ENCODE data around the gene ACAD10. TPM values are rescaled to one million over a fixed set of nuclear protein-coding genes. Genes with fewer than 3 reads are reported as not detected.

Gene ACAD10
- 9.7 TPM for total RNA-seq
- polyA plus RNA-seq: 22.4 TPM
- long read RNA-seq, donor 1: 0 reads
- long read RNA-seq, donor 2: 0 reads
- long read RNA-seq, donor 3, partial matches to known transcripts: 0 of 4 reads
- long read RNA-seq, donor 3, other reads (novel, unspliced or antisense): 0 of 4 reads
- long read RNA-seq, donor 4, partial matches to known transcripts: 0 of 2 reads
- long read RNA-seq, donor 4, other reads (novel, unspliced or antisense): 0 of 2 reads
- long read RNA-seq, donor 5, partial matches to known transcripts: 0 of 5 reads
- long read RNA-seq, donor 5, other reads (novel, unspliced or antisense): 0 of 5 reads
- long read RNA-seq, donor 6, partial matches to known transcripts: 0 of 1 reads
- long read RNA-seq, donor 6, other reads (novel, unspliced or antisense): 0 of 1 reads
- long read RNA-seq, donor 7, partial matches to known transcripts: 0 of 1 reads
- long read RNA-seq, donor 7, other reads (novel, unspliced or antisense): 0 of 1 reads
- long read RNA-seq, donor 8: 0 reads
- long read RNA-seq, donor 9, partial matches to known transcripts: 0 of 1 reads
- long read RNA-seq, donor 9, other reads (novel, unspliced or antisense): 0 of 1 reads
- long read RNA-seq, donor 10: 0 reads

DNA sequence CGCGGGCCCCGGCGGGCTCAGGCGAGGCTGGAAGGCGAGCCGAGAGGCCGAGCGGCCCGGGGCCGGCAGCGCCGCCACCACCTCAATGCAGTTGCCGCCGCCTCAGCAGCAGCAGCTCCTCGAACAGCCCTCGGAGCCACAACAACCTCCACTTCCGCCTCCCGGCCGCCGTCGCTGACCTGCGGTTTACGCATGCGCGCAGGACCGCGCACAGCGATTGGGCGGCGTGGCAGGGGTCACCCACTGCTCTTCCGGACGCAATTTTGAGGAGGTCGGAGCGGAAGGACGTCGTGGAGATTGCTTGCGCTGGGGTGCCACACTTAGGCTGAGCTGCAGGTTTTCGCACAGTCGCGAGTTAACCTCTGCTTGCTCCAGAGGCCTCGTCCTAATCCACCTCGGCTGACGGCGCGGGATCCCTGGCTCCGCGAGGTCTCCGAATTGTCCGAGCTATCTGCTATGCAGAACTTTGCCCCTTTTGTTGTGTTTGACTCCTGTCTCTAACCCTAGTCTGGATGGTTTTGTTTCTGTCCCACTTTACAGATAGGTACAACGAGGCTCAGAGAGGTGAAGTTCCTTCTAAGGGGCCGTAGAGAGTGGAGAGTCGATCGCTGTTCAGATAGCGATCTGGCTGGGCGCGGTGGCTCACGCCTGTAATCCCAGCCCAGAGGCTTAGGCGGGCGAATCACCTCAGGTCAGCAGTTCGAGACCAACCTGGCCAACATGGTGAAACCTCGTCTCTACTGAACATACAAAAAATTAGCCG, at the start of gene ACAD10, which contains the start of gene BRAP:
Gene ACAD10, plus strand, starts transcription at position 243 of the 763 bp plus-strand sequence. CDS start 6,657 bp downstream, outside the sequence.
Gene BRAP, minus strand, starts transcription at position 146 of the 763 bp plus-strand sequence. CDS start 164 bp downstream, outside the sequence.
- under 1% methylated on average over 63 of the region's 63 CpGs for WGBS
- Histone ChIP-seq H3K27me3 (ENCODE audit: control insufficient read depth in 2 of 2, insufficient read depth in 1 of 2, low read length in 1 of 2) (no peaks in the 10 kb centered on the region), H3K4me3 (ENCODE audit: low read length in 2 of 2) (peak within 1 kb of the TSS; percentile 74 to 99), H3K9me3 (ENCODE audit: control insufficient read depth in 2 of 2, insufficient read depth in 1 of 2, low read length in 1 of 2) (no peaks in the 10 kb centered on the region), H3K36me3 (ENCODE audit: control insufficient read depth in 2 of 2, insufficient read depth in 2 of 2, low read length in 1 of 2) (peaks cover 13 to 21% of the 10 kb centered on the region in 2 donors), H3K27ac (ENCODE audit: low read depth in 1 of 2, low read length in 1 of 2) (peak within 1 kb of the TSS; percentile 83 to 93), H3K4me1 (ENCODE audit: control insufficient read depth in 2 of 2, insufficient read depth in 2 of 2, low read length in 2 of 2) (peaks cover 10 to 17% of the 10 kb centered on the region in 2 donors)
- peak; percentile 84 to 98 (median 93) for DNase-seq (ENCODE audit: low read depth in 6 of 9, low spot score in 9 of 9)

DNA sequence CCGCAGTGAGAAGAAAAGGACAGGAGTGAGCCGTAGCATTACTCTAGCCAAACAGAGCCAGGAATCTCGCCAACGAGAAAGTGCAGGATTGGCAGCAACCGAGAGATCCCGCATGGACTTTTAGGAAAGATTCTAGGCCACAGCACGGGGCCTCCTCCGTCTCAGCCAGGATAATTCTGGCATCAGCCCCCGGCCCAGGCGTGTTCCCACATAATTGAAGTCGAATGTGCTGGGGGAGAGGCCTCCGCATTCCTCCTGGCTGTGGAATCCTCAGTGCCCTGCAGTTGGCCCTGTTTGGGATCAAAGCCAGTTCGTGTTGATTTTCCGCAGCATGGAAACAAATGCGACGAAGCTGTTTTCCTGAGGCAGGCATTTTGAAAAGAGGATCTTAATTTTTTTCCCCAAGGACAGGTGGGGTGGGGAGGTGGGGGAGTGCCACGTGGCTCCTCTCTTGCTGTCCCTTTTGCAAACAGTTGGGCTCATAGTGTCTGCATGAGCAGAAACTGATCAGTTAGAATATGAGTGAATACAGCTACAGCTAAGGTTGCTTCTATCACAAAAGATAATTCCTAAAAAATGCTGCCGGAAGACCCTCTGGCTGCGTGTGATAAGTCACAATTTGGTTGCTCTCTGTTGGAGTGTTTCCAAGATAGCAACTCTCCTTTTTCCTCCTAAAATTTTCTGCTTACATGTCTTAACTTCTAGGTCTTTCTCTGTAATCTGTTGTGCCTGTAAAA, 49.5 kb upstream of the ACAD10 start:
- H3K27ac ChIP-seq (ENCODE audit: low read depth in 1 of 2, low read length in 1 of 2): peak overlapping the region in 1 of 2 donors; percentile 60
- no peak overlapping the region for H3K4me3 ChIP-seq (ENCODE audit: low read length in 2 of 2)
- DNase-seq (ENCODE audit: low read depth in 6 of 9, low spot score in 9 of 9): no peak
- H3K36me3 ChIP-seq (ENCODE audit: control insufficient read depth in 2 of 2, insufficient read depth in 2 of 2, low read length in 1 of 2): peaks cover 0 to 12% of the 10 kb centered on the region in 2 donors
- no peaks in the 10 kb centered on the region for H3K9me3 ChIP-seq (ENCODE audit: control insufficient read depth in 2 of 2, insufficient read depth in 1 of 2, low read length in 1 of 2)
- peaks cover 0 to 3% of the 10 kb centered on the region in 2 donors for H3K4me1 ChIP-seq (ENCODE audit: control insufficient read depth in 2 of 2, insufficient read depth in 2 of 2, low read length in 2 of 2)
- WGBS: 90% methylated on average over 19 of the region's 19 CpGs
- no peaks in the 10 kb centered on the region for H3K27me3 ChIP-seq (ENCODE audit: control insufficient read depth in 2 of 2, insufficient read depth in 1 of 2, low read length in 1 of 2)

DNA sequence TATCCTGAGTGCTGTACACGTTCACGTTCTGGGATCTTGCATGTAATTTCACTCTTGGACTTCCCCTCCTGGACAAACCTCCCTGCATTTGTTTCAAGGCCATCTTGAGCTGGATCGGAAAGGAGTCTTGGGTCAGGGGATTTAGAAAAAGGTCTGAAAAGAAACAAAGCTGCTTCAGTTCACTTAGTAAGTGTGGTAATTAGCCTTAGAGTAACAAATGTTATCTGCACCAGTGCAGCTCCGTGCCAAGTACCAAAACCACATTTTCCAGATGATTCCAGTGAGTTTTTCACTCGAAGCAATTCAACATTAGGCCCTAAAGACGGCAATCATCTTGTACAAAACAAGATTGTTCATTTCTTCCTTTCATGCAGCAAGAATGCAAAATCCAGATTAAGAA, 47.3 kb upstream of the ACAD10 start:
- H3K27me3 ChIP-seq (ENCODE audit: control insufficient read depth in 2 of 2, insufficient read depth in 1 of 2, low read length in 1 of 2): no peaks in the 10 kb centered on the region
- peaks cover 0 to 3% of the 10 kb centered on the region in 2 donors for H3K4me1 ChIP-seq (ENCODE audit: control insufficient read depth in 2 of 2, insufficient read depth in 2 of 2, low read length in 2 of 2)
- DNase-seq (ENCODE audit: low read depth in 6 of 9, low spot score in 9 of 9): no peak
- WGBS: 96% methylated on average over 6 of the region's 6 CpGs
- no peaks in the 10 kb centered on the region for H3K9me3 ChIP-seq (ENCODE audit: control insufficient read depth in 2 of 2, insufficient read depth in 1 of 2, low read length in 1 of 2)
- peaks cover 16 to 21% of the 10 kb centered on the region in 2 donors for H3K36me3 ChIP-seq (ENCODE audit: control insufficient read depth in 2 of 2, insufficient read depth in 2 of 2, low read length in 1 of 2)
- no peak overlapping the region for H3K27ac ChIP-seq (ENCODE audit: low read depth in 1 of 2, low read length in 1 of 2)
- no peak overlapping the region for H3K4me3 ChIP-seq (ENCODE audit: low read length in 2 of 2)

DNA sequence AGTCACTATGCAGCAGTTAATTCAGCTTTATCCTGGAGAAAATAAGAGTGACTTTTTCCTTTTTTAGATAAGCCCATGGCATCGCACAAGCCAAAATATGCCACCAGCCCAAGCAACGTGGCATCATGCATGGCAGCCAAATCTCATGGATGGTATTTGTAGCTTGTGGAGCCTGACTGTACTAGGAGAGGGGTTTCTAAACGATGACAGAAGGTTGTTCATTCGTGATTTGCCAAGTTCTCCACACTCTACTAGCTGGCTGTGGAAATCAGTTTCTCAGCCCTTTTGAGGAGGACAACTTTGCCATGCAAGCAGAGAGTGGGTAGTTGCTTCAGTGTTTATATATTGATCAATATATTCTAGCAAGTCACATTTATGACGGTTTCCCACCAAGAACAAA, 45.3 kb upstream of the ACAD10 start:
- Histone ChIP-seq H3K9me3 (ENCODE audit: control insufficient read depth in 2 of 2, insufficient read depth in 1 of 2, low read length in 1 of 2) (no peaks in the 10 kb centered on the region), H3K4me3 (ENCODE audit: low read length in 2 of 2) (no peak overlapping the region), H3K27ac (ENCODE audit: low read depth in 1 of 2, low read length in 1 of 2) (no peak overlapping the region), H3K4me1 (ENCODE audit: control insufficient read depth in 2 of 2, insufficient read depth in 2 of 2, low read length in 2 of 2) (peaks cover 0 to 3% of the 10 kb centered on the region in 2 donors), H3K36me3 (ENCODE audit: control insufficient read depth in 2 of 2, insufficient read depth in 2 of 2, low read length in 1 of 2) (peaks cover 32 to 40% of the 10 kb centered on the region in 2 donors), H3K27me3 (ENCODE audit: control insufficient read depth in 2 of 2, insufficient read depth in 1 of 2, low read length in 1 of 2) (no peaks in the 10 kb centered on the region)
- no peak for DNase-seq (ENCODE audit: low read depth in 6 of 9, low spot score in 9 of 9)
- 98% methylated on average over 5 of the region's 5 CpGs for WGBS

DNA sequence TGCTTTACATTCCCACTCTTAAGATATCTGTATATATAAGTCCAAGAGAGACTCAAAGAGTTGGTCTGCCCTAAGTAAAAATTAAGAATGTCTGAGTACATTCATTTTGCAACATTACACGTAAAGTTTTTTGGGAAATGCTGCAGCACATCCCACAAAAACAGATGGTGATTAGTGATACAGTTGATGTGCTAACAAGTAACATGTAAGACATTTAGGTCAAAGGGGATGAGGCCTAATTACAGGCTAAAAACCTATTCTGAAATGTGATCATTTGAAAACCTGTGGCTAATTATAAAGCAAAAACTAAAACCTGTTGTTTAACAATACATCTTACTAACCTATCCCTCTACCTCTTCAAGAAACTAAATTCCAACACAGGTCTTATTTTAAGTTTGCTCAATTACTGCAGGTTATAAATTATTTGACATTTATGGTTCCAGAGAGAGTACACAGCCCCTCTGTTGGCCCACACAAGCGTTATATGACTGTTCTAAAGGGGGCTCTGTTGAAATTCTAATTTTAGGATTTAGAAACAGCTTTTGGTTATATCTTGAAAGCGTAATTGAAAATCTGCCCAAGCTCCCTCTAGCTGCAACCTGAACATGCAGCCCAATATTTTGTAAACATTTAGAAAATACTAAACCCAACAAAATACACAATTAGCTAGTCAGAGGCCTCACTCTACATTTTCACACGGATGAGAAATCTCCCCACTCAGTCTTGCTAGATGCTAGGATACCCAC, 43.0 kb upstream of the ACAD10 start:
- no peak for DNase-seq (ENCODE audit: low read depth in 6 of 9, low spot score in 9 of 9)
- Histone ChIP-seq H3K4me3 (ENCODE audit: low read length in 2 of 2) (no peak overlapping the region), H3K36me3 (ENCODE audit: control insufficient read depth in 2 of 2, insufficient read depth in 2 of 2, low read length in 1 of 2) (peaks cover 50 to 61% of the 10 kb centered on the region in 2 donors), H3K27me3 (ENCODE audit: control insufficient read depth in 2 of 2, insufficient read depth in 1 of 2, low read length in 1 of 2) (no peaks in the 10 kb centered on the region), H3K27ac (ENCODE audit: low read depth in 1 of 2, low read length in 1 of 2) (no peak overlapping the region), H3K9me3 (ENCODE audit: control insufficient read depth in 2 of 2, insufficient read depth in 1 of 2, low read length in 1 of 2) (no peaks in the 10 kb centered on the region), H3K4me1 (ENCODE audit: control insufficient read depth in 2 of 2, insufficient read depth in 2 of 2, low read length in 2 of 2) (no peaks in the 10 kb centered on the region)
- 96% methylated on average over 4 of the region's 4 CpGs for WGBS

DNA sequence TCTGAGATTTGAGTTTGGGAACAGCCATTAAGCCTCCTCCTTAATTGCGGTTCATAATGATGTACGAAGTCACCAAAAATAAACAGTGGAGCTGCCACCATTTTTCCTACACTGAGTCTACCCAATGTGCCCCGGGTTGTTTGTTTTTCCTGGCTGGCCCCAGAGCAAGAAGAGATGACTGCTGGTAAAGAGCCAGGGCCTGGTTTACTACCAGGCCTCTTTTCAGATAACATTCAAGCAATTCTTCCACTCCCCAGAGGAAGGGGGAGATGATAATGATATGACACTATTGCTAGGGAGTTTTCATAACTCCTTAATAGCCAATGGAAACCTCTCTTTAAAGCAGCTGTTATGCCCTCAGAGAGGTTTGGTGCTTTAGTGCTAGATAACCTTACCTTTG, 42.4 kb upstream of the ACAD10 start:
- Histone ChIP-seq H3K4me1 (ENCODE audit: control insufficient read depth in 2 of 2, insufficient read depth in 2 of 2, low read length in 2 of 2) (no peaks in the 10 kb centered on the region), H3K4me3 (ENCODE audit: low read length in 2 of 2) (no peak overlapping the region), H3K36me3 (ENCODE audit: control insufficient read depth in 2 of 2, insufficient read depth in 2 of 2, low read length in 1 of 2) (peaks cover 50 to 64% of the 10 kb centered on the region in 2 donors), H3K27ac (ENCODE audit: low read depth in 1 of 2, low read length in 1 of 2) (no peak overlapping the region), H3K27me3 (ENCODE audit: control insufficient read depth in 2 of 2, insufficient read depth in 1 of 2, low read length in 1 of 2) (no peaks in the 10 kb centered on the region), H3K9me3 (ENCODE audit: control insufficient read depth in 2 of 2, insufficient read depth in 1 of 2, low read length in 1 of 2) (no peaks in the 10 kb centered on the region)
- 94% methylated on average over 3 of the region's 3 CpGs for WGBS
- DNase-seq (ENCODE audit: low read depth in 6 of 9, low spot score in 9 of 9): no peak

DNA sequence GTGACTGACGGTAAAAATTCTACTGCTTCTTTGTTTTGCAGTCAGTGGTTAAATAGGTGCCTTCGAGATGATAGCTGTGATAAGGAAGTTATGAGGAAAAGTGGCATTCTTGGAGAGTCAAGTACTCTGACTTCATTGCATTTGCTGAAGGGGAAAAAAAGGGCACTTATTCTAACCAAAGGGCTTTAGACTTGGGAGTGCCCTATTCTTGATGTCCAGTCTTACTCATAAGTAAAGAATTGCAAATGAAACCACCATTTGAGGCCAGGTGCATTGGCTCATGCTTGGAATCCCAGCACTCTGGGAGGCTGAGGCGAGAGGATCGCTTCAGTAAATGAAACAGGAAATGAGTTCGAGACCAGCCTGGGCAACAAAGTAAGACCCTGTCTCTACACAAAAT, 40.4 kb upstream of the ACAD10 start:
- Histone ChIP-seq H3K9me3 (ENCODE audit: control insufficient read depth in 2 of 2, insufficient read depth in 1 of 2, low read length in 1 of 2) (no peaks in the 10 kb centered on the region), H3K27ac (ENCODE audit: low read depth in 1 of 2, low read length in 1 of 2) (no peak overlapping the region), H3K27me3 (ENCODE audit: control insufficient read depth in 2 of 2, insufficient read depth in 1 of 2, low read length in 1 of 2) (no peaks in the 10 kb centered on the region), H3K4me1 (ENCODE audit: control insufficient read depth in 2 of 2, insufficient read depth in 2 of 2, low read length in 2 of 2) (no peaks in the 10 kb centered on the region), H3K4me3 (ENCODE audit: low read length in 2 of 2) (no peak overlapping the region), H3K36me3 (ENCODE audit: control insufficient read depth in 2 of 2, insufficient read depth in 2 of 2, low read length in 1 of 2) (peaks cover 63 to 68% of the 10 kb centered on the region in 2 donors)
- no peak for DNase-seq (ENCODE audit: low read depth in 6 of 9, low spot score in 9 of 9)
- 95% methylated on average over 5 of the region's 5 CpGs for WGBS

DNA sequence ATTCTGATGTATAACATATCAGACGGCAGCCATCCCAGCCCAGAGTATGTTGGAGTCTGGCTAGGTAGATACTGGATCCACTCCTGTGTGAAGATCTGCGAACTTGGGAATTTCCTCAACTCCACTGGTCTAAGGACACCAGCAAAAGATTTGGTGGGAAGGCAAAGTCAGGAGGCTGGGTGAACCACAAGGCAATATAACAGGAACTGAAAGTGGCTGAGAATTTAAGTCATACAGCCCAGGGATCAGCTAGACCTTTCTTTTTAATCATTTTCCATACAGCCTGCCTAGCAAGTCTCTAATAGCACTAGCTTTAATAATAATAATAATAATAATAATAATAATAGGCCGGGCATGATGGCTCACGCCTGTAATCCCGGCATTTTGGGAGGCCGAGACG, 34.9 kb upstream of the ACAD10 start:
- no peak for DNase-seq (ENCODE audit: low read depth in 6 of 9, low spot score in 9 of 9)
- H3K27ac ChIP-seq (ENCODE audit: low read depth in 1 of 2, low read length in 1 of 2): no peak overlapping the region
- peaks cover 66 to 68% of the 10 kb centered on the region in 2 donors for H3K36me3 ChIP-seq (ENCODE audit: control insufficient read depth in 2 of 2, insufficient read depth in 2 of 2, low read length in 1 of 2)
- no peaks in the 10 kb centered on the region for H3K9me3 ChIP-seq (ENCODE audit: control insufficient read depth in 2 of 2, insufficient read depth in 1 of 2, low read length in 1 of 2)
- no peak overlapping the region for H3K4me3 ChIP-seq (ENCODE audit: low read length in 2 of 2)
- H3K27me3 ChIP-seq (ENCODE audit: control insufficient read depth in 2 of 2, insufficient read depth in 1 of 2, low read length in 1 of 2): no peaks in the 10 kb centered on the region
- H3K4me1 ChIP-seq (ENCODE audit: control insufficient read depth in 2 of 2, insufficient read depth in 2 of 2, low read length in 2 of 2): no peaks in the 10 kb centered on the region
- WGBS: 98% methylated on average over 7 of the region's 7 CpGs

Data from thymus (tissue), 14 donors.